Kidney (tissue), 14 donors: ENCODE data around the gene PYROXD2. TPM values are rescaled to one million over a fixed set of nuclear protein-coding genes. Genes with fewer than 3 reads are reported as not detected.

Experiments used
- DNase-seq, 5 donors: peaks; one replicate each; pipeline ENCODE4 v3.0.0-alpha.2; 2013 to 2020
- FAIRE-seq: peaks from 2 replicates; lab custom pipeline; 2012; peaks lifted over from hg19 to GRCh38; lab: Jason Lieb, UNC
- H3K27ac ChIP-seq, 2 donors: one replicate each; pipeline ENCODE4 v1.7.0; 2013; ENCODE audit warnings: low read depth in 2 of 2, low read length in 2 of 2, inconsistent platforms in 1 of 2
- H3K27me3 ChIP-seq: one replicate; pipeline ENCODE4 v1.7.1; 2013; ENCODE audit warnings: low read length, inconsistent platforms; ENCODE audit not compliant: control insufficient read depth, insufficient read depth
- H3K36me3 ChIP-seq, 3 donors: one replicate each; pipeline versions ENCODE4 v1.7.0 to v1.7.1; 2013; ENCODE audit warnings: low read length in 3 of 3, control low read depth in 1 of 3, inconsistent platforms in 1 of 3; ENCODE audit not compliant: insufficient read depth in 3 of 3, control insufficient read depth in 2 of 3
- H3K4me1 ChIP-seq, 3 donors: one replicate each; pipeline versions ENCODE4 v1.7.0 to v1.7.1; 2013; ENCODE audit warnings: low read length in 3 of 3, inconsistent platforms in 1 of 3, low read depth in 1 of 3; ENCODE audit not compliant: control insufficient read depth in 2 of 3, insufficient read depth in 2 of 3
- H3K4me3 ChIP-seq, 3 donors: one replicate each; pipeline versions ENCODE4 v1.7.0 to v1.8.1; 2013; ENCODE audit warnings: low read length in 3 of 3, control low read depth in 1 of 3, inconsistent platforms in 1 of 3
- H3K9ac ChIP-seq, 3 donors: one replicate each; pipeline versions ENCODE4 v1.7.0 to v1.7.1; 2013; ENCODE audit warnings: low read length in 3 of 3, control low read depth in 1 of 3, inconsistent platforms in 1 of 3
- H3K9me3 ChIP-seq, 3 donors: one replicate each; pipeline versions ENCODE4 v1.7.0 to v1.7.1; 2013; ENCODE audit warnings: low read length in 3 of 3, control low read depth in 1 of 3, inconsistent platforms in 1 of 3; ENCODE audit not compliant: control insufficient read depth in 2 of 3, insufficient read depth in 1 of 3
- intact Hi-C: fragments of 100-400 bp; cut with DNase I; formaldehyde crosslinking; loops from one replicate; pipeline ENCODE4 v1.11.1; 2022
- polyA plus RNA-seq: library from polyadenylated mRNA; stranded (reverse); fragments of 350-450 nt; fragmentation: Illumina TruSeq; extraction: RNeasy Lipid Tissue Mini Kit (QIAGEN cat#74804); gene quantifications from one replicate; pipeline ENCODE4 v1.2.3, GENCODE V29; 2014; ENCODE audit warnings: low read depth, low replicate concordance; ENCODE audit not compliant: insufficient read depth
- total RNA-seq: library from RNA; stranded (reverse); fragmentation: NEBNext Ultra II Directional; extraction: Animal tissue kit (Norgen Biotek cat#: 25700); gene quantifications from one replicate; pipeline ENCODE4 v1.2.1, GENCODE V29; 2021
- TF ChIP-seq, protein P1 (sequence below): IDR thresholded peaks from 3 replicates; pipeline ENCODE4 v1.5.1; 2012; ENCODE audit warnings: mild to moderate bottlenecking, moderate library complexity, borderline replicate concordance; ENCODE audit not compliant: insufficient read depth; ENCODE audit errors: extremely low read depth
- donor health status: control.
- donor health status: control.
- donor health status: control.
- donor health status: control.
- donor health status: control.
- donor health status: DM: yes; HTN: yes; CAD: no.
- donor health status: Normal renal cell carcinoma (clear cell type).

The PYROXD2 gene
- total and polyA plus RNA-seq, 2 donors from 2014 or later, result 7.8 to 14.1 TPM

DNA sequence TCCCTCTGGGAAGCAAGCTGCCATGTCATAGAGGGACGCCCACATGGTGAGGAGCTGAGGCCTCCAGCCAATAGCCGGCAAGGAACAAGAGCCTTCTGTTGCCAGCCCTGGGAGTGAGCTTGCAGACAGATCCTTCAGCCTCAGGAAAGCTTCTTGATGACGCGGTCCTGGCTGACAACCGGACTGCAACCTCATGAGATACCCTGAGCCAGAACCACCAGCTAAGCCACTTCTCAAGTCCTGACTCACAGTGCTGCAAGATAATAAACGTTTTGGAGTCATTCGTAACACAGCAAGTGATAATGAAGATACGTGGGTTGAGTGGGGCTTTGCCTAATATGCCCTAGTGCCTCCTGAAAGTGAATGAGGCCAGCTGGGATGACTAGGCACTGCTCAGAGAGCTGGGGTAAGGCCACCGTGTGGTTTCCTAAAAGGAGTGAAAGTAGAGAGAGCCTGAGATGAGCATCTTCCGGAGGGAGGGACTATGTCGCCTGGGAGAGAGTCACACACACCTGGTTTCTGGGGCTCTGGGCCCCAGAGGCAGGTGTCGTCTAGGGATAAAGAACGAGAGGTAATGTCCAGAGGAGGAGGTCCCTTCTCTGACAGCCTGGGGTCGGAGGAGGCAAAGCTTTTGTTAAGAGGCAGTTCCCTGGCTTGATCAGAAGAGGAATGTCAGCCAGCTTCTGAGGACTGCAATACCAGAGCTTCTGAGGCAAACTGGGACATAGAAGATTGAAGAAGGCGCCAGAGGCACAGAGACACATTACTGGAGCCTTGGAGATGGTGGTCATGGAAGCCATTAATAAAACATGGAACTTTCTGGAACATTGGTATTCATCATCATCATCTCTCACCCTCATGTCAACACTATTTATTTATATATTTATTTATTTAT is 53.6 kb downstream of the PYROXD2 start:
- H3K27me3 ChIP-seq, result no peaks in the 10 kb centered on the region
- H3K36me3 ChIP-seq, result no peaks in the 10 kb centered on the region
- H3K4me3 ChIP-seq, result no peak overlapping the region
- H3K9me3 ChIP-seq, result no peaks in the 10 kb centered on the region
- DNase-seq (peak; percentile 78 to 82 (median 81)), FAIRE-seq (no peak)
- TF ChIP-seq, protein P1, sequence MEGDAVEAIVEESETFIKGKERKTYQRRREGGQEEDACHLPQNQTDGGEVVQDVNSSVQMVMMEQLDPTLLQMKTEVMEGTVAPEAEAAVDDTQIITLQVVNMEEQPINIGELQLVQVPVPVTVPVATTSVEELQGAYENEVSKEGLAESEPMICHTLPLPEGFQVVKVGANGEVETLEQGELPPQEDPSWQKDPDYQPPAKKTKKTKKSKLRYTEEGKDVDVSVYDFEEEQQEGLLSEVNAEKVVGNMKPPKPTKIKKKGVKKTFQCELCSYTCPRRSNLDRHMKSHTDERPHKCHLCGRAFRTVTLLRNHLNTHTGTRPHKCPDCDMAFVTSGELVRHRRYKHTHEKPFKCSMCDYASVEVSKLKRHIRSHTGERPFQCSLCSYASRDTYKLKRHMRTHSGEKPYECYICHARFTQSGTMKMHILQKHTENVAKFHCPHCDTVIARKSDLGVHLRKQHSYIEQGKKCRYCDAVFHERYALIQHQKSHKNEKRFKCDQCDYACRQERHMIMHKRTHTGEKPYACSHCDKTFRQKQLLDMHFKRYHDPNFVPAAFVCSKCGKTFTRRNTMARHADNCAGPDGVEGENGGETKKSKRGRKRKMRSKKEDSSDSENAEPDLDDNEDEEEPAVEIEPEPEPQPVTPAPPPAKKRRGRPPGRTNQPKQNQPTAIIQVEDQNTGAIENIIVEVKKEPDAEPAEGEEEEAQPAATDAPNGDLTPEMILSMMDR, result no peak
- intact Hi-C loops, result no loop called here
- H3K27ac ChIP-seq, result no peak overlapping the region
- H3K9ac ChIP-seq, result no peak overlapping the region
- no peaks in the 10 kb centered on the region for H3K4me1 ChIP-seq

DNA sequence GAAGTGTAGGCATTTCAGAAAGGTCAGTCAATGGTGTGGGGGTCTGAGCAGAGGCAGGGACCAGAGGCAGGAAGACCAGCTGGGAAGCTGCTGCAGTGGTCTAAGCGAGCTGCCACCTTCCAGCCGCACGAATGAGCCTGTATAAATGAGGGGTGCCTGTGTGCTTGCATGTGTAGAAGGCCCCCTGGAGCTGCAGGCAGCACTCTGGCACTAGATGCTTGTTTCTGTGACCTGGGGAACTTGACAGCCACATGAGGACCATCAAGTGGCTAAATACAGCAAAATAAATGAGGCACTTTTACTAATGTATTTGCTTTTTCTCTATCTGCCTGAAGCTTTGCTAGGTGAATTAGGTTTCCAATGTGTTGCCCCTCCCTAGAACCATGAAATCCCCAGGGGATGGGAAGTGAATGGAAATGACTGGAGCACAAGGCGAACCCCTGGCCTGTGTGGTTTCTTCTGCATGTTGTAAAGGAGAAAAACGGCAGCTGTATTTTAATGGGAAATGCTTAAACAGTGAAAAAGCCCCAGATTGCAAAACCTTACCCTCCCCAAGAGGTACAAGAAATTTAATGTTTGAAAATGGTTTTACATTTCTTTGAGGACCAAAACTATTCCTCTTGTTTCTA is 57.7 kb downstream of the PYROXD2 start:
- Histone ChIP-seq H3K36me3 (no peaks in the 10 kb centered on the region), H3K9ac (no peak overlapping the region), H3K4me1 (no peaks in the 10 kb centered on the region), H3K9me3 (no peaks in the 10 kb centered on the region), H3K27ac (no peak overlapping the region), H3K4me3 (no peak overlapping the region), H3K27me3 (no peaks in the 10 kb centered on the region)
- TF ChIP-seq, protein P1, result no peak
- FAIRE-seq (no peak), DNase-seq (peak in 1 of 5 donors; percentile 47)
- intact Hi-C loops, result no loop called here

DNA sequence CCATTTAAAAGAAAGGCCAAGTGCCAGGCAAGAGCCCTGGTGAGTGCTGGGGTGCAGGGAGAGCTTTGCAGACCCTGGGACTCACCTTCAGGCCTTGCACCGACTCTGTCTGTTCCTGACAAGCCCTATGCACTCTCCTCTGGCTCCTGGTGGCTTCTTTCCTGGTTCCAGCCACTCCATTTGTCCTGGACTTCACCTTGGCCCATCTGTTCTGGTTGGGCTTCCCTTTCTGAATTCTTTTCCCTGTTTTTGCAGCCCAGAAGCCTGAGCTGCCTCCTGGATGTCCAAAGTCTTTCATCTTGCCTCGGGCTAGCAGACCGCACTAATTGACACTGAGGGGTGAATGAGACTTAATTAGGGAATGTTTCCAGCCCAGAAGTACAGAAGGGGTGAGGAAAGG is 60.5 kb downstream of the PYROXD2 start:
- intact Hi-C loops, result no loop called here

More for the DNA sequence above, 60.5 kb downstream of the PYROXD2 start:
- FAIRE-seq, result no peak
- no peaks in the 10 kb centered on the region for H3K9me3 ChIP-seq
- no peaks in the 10 kb centered on the region for H3K4me1 ChIP-seq
- no peak overlapping the region for H3K27ac ChIP-seq
- H3K9ac ChIP-seq, result no peak overlapping the region
- DNase-seq, result no peak
- H3K27me3 ChIP-seq, result no peaks in the 10 kb centered on the region
- TF ChIP-seq, protein P1, result no peak
- no peak overlapping the region for H3K4me3 ChIP-seq
- H3K36me3 ChIP-seq, result no peaks in the 10 kb centered on the region
